Stimulated activated CD8-positive, alpha-beta memory T cell treated with anti-CD3 and anti-CD28 coated beads, Interleukin-15, amount 100 ng/mL, for 1 hour (primary cell): ENCODE measurements around the gene ANKRD6.
A peak's percentile ranks its signal among the peaks of the same experiment; 100 is the strongest.
"Not testable (repeated sequence)": the region's sequence is repeated elsewhere in the genome, so short reads cannot be mapped to it uniquely, and the experiment has no call there.

Experiments used
- DNase-seq: peaks from one replicate; pipeline ENCODE4 v3.0.0-alpha.2; 2020; ENCODE audit warnings: low read depth

The ANKRD6 gene

GRCh38 chr6:89602166-89602565 is 169.2 kb downstream of the ANKRD6 start:
- no peak for DNase-seq

DNA sequence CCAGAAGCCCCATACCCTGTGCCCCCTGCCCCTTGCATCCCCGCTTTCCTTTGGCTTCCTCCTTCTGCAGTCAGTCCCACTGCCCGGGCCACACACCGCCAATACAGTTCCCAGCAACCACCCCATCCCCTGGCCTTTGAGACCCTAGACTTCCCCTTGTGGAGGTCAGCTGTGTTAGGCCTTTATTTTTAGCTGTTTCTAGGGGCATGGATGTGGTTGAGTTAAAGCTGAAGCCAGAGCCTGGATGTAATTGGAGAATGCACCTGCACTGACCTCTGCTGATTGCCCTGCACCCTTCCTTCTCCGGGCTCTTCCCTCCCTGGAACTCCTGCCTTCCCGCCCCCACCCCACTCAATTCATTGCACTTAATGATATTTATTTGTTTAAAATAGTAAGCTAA is 171.7 kb downstream of the ANKRD6 start:
- DNase-seq = no peak

- DNase-seq = no peak
Observed at GRCh38 chr6:89605861-89606260, 172.9 kb downstream of the ANKRD6 start.

GRCh38 chr6:89610149-89610642 is 177.2 kb downstream of the ANKRD6 start:
- peak; percentile 66 for DNase-seq

DNA sequence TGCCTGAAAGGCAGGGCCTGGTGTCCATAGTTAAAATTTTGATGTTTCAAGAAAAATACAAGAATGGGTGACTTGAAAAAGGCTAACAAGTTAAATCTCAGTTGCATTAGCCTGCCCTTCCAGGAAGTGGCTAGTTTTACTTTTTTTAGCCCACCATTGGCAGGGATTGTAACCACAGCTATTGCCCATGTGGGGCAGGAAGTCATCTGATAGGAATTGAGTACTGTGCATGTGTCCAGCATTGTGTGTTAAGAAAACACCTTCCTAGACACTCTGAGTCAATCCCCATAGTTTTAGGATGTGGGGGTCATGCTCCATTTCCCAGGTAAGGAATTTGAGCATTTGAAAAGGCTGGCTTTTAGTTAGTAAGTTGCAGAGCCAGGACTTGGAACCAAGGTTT is 178.7 kb downstream of the ANKRD6 start:
- DNase-seq = no peak

GRCh38 chr6:89612121-89612520 is 179.2 kb downstream of the ANKRD6 start:
- no peak for DNase-seq

- no peak for DNase-seq
Observed at GRCh38 chr6:89613790-89614189, 180.8 kb downstream of the ANKRD6 start.

- no peak for DNase-seq
Observed at GRCh38 chr6:89615882-89616281, 182.9 kb downstream of the ANKRD6 start.

DNA sequence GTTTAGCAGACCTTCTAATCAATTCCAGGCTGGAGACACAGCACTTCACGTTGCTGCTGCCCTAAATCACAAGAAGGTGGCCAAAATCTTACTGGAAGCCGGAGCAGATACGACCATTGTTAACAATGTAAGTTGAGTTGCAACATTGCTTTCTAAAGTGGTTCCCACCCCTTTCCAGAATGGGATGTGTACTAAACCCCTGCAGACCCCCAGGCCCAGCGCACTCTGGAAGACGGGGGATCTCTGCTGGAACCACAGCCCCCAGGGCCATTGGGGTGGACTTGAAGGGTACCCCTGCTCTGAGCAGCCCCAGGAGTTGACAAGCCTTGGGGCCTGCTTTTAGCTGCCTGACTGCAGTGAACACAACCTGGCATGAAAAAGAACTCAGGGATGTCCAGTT is 183.6 kb downstream of the ANKRD6 start:
- DNase-seq = no peak

DNA sequence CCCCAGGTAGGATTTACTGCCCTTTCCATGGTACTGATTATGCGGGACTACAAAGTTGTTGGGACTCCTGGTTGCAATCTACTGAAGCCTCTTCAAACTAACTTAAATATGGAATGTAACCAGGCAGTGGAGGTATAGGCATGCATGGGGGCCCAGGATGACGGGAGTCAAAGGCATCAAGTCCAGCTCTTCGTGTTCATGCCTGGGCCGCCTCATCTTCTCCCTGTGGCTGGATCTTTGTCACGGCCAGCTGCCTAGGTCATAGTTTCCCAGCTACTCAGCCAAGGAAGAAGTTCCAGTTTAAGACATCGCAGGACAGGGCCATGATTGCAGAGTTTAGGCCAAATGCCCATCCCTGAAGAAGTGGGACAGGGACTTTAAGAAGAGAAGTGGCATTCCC is 185.1 kb downstream of the ANKRD6 start:
- DNase-seq = no peak

DNA sequence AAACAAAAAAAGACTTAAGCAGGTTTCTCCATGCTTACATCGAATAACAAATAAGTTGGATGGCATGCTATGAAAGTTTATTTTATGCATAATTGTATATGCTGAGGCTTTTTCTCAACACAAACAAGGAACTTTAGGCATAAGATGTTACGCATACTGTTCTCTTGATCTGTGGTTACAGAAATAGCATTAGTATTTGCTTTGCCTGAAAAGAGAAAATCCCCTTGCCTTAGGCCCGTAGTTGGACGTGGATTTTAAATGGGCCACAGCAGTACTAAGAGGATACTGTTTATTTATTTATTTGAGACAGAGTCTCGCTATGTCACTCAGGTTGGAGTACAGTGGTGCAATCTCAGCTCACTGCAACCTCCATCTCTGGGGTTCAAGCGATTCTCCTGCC is 186.6 kb downstream of the ANKRD6 start:
- DNase-seq = no peak

GRCh38 chr6:89623749-89624148 is 190.8 kb downstream of the ANKRD6 start:
- DNase-seq = no peak

- no peak for DNase-seq
Observed at GRCh38 chr6:89630488-89630887, 197.5 kb downstream of the ANKRD6 start.

GRCh38 chr6:89636412-89636811 is 203.5 kb downstream of the ANKRD6 start:
- not testable (repeated sequence) for DNase-seq

DNA sequence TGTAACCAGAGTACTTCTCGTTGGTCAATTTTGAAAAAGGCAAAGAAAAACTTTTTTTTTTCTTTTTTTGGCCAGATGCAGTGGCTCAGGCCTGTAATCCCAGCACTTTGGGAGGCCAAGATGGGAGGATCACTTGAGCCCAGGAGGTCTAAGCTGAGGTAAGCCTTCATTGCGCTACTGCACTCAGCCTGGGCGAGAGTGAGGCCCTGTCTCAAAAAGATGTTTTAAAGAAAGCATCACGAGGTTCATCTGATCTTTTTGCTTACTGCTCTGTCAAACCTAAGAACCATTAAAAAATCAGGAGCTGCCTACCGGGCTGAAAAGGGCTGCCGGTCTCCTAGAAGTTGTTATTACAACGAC is 205.0 kb downstream of the ANKRD6 start:
- no peak for DNase-seq

- peak; percentile 84 for DNase-seq
Observed at GRCh38 chr6:89638320-89639195, 205.6 kb downstream of the ANKRD6 start, which contains the start of gene LYRM2. Gene LYRM2 (minus strand): TSS chr6:89638747. CDS start chr6:89638716, 31 bp downstream.

- no peak for DNase-seq
Observed at GRCh38 chr6:89640804-89641203, 207.9 kb downstream of the ANKRD6 start.

DNA sequence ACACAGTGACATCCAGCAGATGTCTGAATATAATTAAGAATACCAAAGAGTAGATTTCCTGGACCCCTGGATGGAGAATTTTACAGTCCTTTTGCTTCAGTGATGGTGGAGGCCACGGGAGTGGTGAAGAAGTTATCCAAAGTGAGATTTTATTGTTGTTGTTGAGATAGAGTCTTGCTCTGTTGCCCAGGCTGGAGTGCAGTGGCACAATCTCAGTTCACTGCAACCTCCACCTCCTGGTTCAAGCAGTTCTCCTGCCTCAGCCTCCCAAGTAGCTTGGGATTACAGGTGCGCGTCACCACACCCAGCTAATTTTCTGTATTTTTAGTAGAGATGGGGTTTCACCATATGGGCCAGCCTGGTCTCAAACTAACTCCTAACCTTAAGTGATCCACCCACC is 208.6 kb downstream of the ANKRD6 start:
- not testable (repeated sequence) for DNase-seq

DNA sequence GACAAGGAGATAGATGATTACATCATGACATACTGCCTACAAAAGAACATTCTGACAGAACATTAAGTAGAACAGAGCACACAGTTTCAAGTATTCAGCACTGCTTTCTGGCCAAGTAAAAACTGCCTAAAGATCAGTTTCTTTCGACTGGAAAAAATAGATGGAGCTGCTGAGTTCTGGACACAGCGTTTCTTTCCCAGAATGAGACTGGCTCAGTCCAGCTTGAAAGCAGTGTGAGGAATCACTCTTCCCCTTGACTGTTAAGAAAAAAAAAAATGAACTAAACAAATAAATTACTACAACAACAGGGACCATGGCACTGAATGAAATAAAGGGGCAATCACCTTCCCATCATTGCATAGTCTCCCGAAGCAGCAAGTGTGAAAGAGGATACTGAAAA is 210.0 kb downstream of the ANKRD6 start:
- no peak for DNase-seq

GRCh38 chr6:89643406-89643805 is 210.5 kb downstream of the ANKRD6 start:
- no peak for DNase-seq

GRCh38 chr6:89644864-89645263 is 211.9 kb downstream of the ANKRD6 start:
- no peak for DNase-seq

GRCh38 chr6:89649682-89650081 is 216.7 kb downstream of the ANKRD6 start:
- DNase-seq = no peak

- no peak for DNase-seq
Observed at GRCh38 chr6:89650579-89650978, 217.6 kb downstream of the ANKRD6 start.

- DNase-seq = no peak
Observed at GRCh38 chr6:89655122-89655521, 222.2 kb downstream of the ANKRD6 start.
